H1 (cell line): ENCODE measurements around the gene GJD3. TPM values are rescaled to one million over a fixed set of nuclear protein-coding genes. Genes with fewer than 3 reads are reported as not detected.

Experiments
- CTCF ChIA-PET: fragments of 300-600 bp; sonication (Branson Sonifier 250); formaldehyde crosslinking; loops from one replicate; lab custom pipeline; 2021; ENCODE audit not compliant: partially characterized antibody; lab: Charles Lee
- POLR2A ChIA-PET: fragments of 300-600 bp; sonication (Branson Sonifier 250); formaldehyde crosslinking; loops from one replicate; lab custom pipeline; 2021; ENCODE audit warnings: inconsistent platforms; ENCODE audit not compliant: partially characterized antibody; lab: Charles Lee
- DNase-seq, 2 experiments: peaks; one replicate each; pipeline versions ENCODE4 v3.0.0 to v3.0.0-alpha.2; 2010 to 2022; ENCODE audit warnings: low spot score in 2 of 2, low read depth in 1 of 2, mixed read lengths in 1 of 2
- FAIRE-seq: peaks from 2 replicates; lab custom pipeline; 2011; peaks lifted over from hg19 to GRCh38; lab: Jason Lieb, UNC
- H2AFZ ChIP-seq: 2 replicates; pipeline ENCODE4 v1.8.1; 2012; ENCODE audit warnings: low read length, inconsistent platforms
- H2AK5ac ChIP-seq: 2 replicates; pipeline ENCODE4 v1.6.1; 2013; ENCODE audit warnings: low read depth, low read length
- H2BK120ac ChIP-seq: replicated peaks from 2 replicates; pipeline ENCODE3; 2013; ENCODE audit warnings: low read depth, low read length, inconsistent platforms
- H2BK12ac ChIP-seq: 2 replicates; pipeline ENCODE4 v1.6.1; 2013; ENCODE audit warnings: low read depth, low read length
- H2BK15ac ChIP-seq: 2 replicates; pipeline ENCODE4 v1.6.1; 2013; ENCODE audit warnings: low read length
- H2BK20ac ChIP-seq: 2 replicates; pipeline ENCODE4 v1.6.1; 2013; ENCODE audit warnings: low read length
- H2BK5ac ChIP-seq: 2 replicates; pipeline ENCODE4 v1.6.1; 2013; ENCODE audit warnings: low read depth, low read length
- H3K14ac ChIP-seq: 2 replicates; pipeline ENCODE4 v1.6.1; 2013; ENCODE audit warnings: inconsistent platforms; ENCODE audit not compliant: insufficient read length
- H3K18ac ChIP-seq: 2 replicates; pipeline ENCODE4 v1.6.1; 2013; ENCODE audit warnings: low read length; ENCODE audit errors: extremely low read depth
- H3K23ac ChIP-seq: 2 replicates; pipeline ENCODE4 v1.6.1; 2013; ENCODE audit warnings: inconsistent platforms; ENCODE audit not compliant: insufficient read length
- H3K23me2 ChIP-seq: 2 replicates; pipeline ENCODE4 v1.6.1; 2013; ENCODE audit warnings: low read depth, low read length
- H3K27ac ChIP-seq: 2 replicates; pipeline ENCODE4 v1.6.1; 2011; ENCODE audit warnings: low read depth, low read length, inconsistent platforms
- H3K27me3 ChIP-seq, 4 experiments: replicated peaks in 1 of 4; 1 replicate in 1 of 4; 2 replicates in 3 of 4; pipeline versions ENCODE4 v1.6.1 to v1.8.1; 2011 to 2013; ENCODE audit warnings: low read length in 3 of 4, mild to moderate bottlenecking in 3 of 4, inconsistent platforms in 2 of 4, mixed read lengths in 2 of 4, moderate library complexity in 1 of 4; ENCODE audit not compliant: control insufficient read depth in 3 of 4, insufficient read depth in 3 of 4; ENCODE audit errors: extremely low read depth in 1 of 4
- H3K36me3 ChIP-seq, 4 experiments: 2 replicates each; pipeline versions ENCODE4 v1.6.1 to v1.8.1; 2011 to 2013; ENCODE audit warnings: mild to moderate bottlenecking in 4 of 4, low read length in 3 of 4, moderate library complexity in 2 of 4, control low read depth in 1 of 4, inconsistent platforms in 1 of 4; ENCODE audit not compliant: insufficient read depth in 4 of 4, control insufficient read depth in 2 of 4
- H3K4ac ChIP-seq: replicated peaks from 2 replicates; pipeline ENCODE3; 2013; ENCODE audit warnings: low read length, low read depth, mixed read lengths, inconsistent platforms; ENCODE audit not compliant: insufficient read length
- H3K4me1 ChIP-seq, 4 experiments: replicated peaks in 1 of 4; 1 replicate in 1 of 4; 2 replicates in 3 of 4; pipeline versions ENCODE4 v1.6.1 to v1.8.1; 2011 to 2013; ENCODE audit warnings: low read length in 3 of 4, inconsistent platforms in 2 of 4, mixed read lengths in 1 of 4; ENCODE audit not compliant: insufficient read depth in 4 of 4, control insufficient read depth in 3 of 4
- H3K4me2 ChIP-seq, 2 experiments: 2 replicates each; pipeline versions ENCODE4 v1.6.1 to v1.8.1; 2011 to 2013; ENCODE audit warnings: low read depth in 2 of 2, low read length in 2 of 2, control low read depth in 1 of 2, inconsistent platforms in 1 of 2, mild to moderate bottlenecking in 1 of 2; ENCODE audit not compliant: insufficient read depth in 1 of 2
- H3K4me3 ChIP-seq, 4 experiments: fragments of 200-600, 300-600 bp in 1 of 4; sonication (generic), shearing (Covaris generic), sonication (Bioruptor Twin) in 1 of 4; 2 replicates each; pipeline versions ENCODE4 v1.5.1 to v1.8.1; 2011 to 2016; ENCODE audit warnings: low read length in 4 of 4, low read depth in 3 of 4, control low read depth in 2 of 4, inconsistent platforms in 2 of 4, mild to moderate bottlenecking in 2 of 4, mixed read lengths in 1 of 4, moderate library complexity in 1 of 4; ENCODE audit not compliant: insufficient read depth in 2 of 4; ENCODE audit errors: extremely low read depth in 1 of 4
- H3K56ac ChIP-seq: replicated peaks from 2 replicates; pipeline ENCODE3; 2013; ENCODE audit warnings: low read depth, mild to moderate bottlenecking, mixed read lengths, low read length, inconsistent platforms; ENCODE audit not compliant: insufficient read length
- H3K79me1 ChIP-seq: 2 replicates; pipeline ENCODE4 v1.6.1; 2013; ENCODE audit warnings: low read depth, low read length, control low read depth
- H3K79me2 ChIP-seq, 2 experiments: 2 replicates each; pipeline versions ENCODE4 v1.6.1 to v1.8.1; 2012 to 2013; ENCODE audit warnings: low read length in 2 of 2, mild to moderate bottlenecking in 2 of 2, inconsistent platforms in 1 of 2; ENCODE audit not compliant: insufficient read depth in 2 of 2, control insufficient read depth in 1 of 2
- H3K9ac ChIP-seq, 4 experiments: replicated peaks in 1 of 4; 1 replicate in 1 of 4; 2 replicates in 3 of 4; pipeline versions ENCODE4 v1.6.1 to v1.8.1; 2011 to 2013; ENCODE audit warnings: low read depth in 3 of 4, low read length in 3 of 4, control low read depth in 2 of 4, mild to moderate bottlenecking in 2 of 4, moderate library complexity in 2 of 4, inconsistent platforms in 1 of 4; ENCODE audit errors: extremely low read depth in 1 of 4
- H3K9me3 ChIP-seq, 2 experiments: 2 replicates each; pipeline versions ENCODE4 v1.6.1 to v1.8.1; 2012 to 2013; ENCODE audit warnings: mild to moderate bottlenecking in 2 of 2, moderate library complexity in 2 of 2, control low read depth in 1 of 2, inconsistent platforms in 1 of 2, low read depth in 1 of 2, low read length in 1 of 2, mixed read lengths in 1 of 2; ENCODE audit not compliant: insufficient read depth in 2 of 2
- H4K20me1 ChIP-seq, 2 experiments: replicated peaks in 1 of 2; 2 replicates each; pipeline versions ENCODE3 to v1.8.1; 2011 to 2013; ENCODE audit warnings: inconsistent platforms in 2 of 2, low read length in 2 of 2, mild to moderate bottlenecking in 1 of 2; ENCODE audit not compliant: insufficient read depth in 2 of 2, control insufficient read depth in 1 of 2
- H4K5ac ChIP-seq: 2 replicates; pipeline ENCODE4 v1.6.1; 2013; ENCODE audit warnings: low read length, low read depth, mixed read lengths, inconsistent platforms; ENCODE audit not compliant: insufficient read length
- H4K8ac ChIP-seq: 2 replicates; pipeline ENCODE4 v1.8.0; 2013; ENCODE audit warnings: mild to moderate bottlenecking, moderate library complexity, low read length, inconsistent platforms; ENCODE audit not compliant: insufficient read depth; ENCODE audit errors: extremely low read depth
- H4K91ac ChIP-seq: replicated peaks from 2 replicates; pipeline ENCODE3; 2013; ENCODE audit warnings: low read length, mixed read lengths, inconsistent platforms; ENCODE audit not compliant: insufficient read length
- CBX5 ChIP-seq: fragments of 300-800, 300-1000 bp; sonication (generic); IDR thresholded peaks from 2 replicates; pipeline ENCODE4 v1.7.1; 2016; ENCODE audit warnings: antibody characterized with exemption, low read length, low read depth
- KDM4A ChIP-seq: IDR thresholded peaks from one replicate; pipeline ENCODE4 v1.7.1; 2012; ENCODE audit warnings: low read depth, mild to moderate bottlenecking, moderate library complexity, low read length, inconsistent platforms; ENCODE audit not compliant: severe bottlenecking
- KDM5A ChIP-seq: fragments of 200-600 bp; IDR thresholded peaks from 2 replicates; pipeline ENCODE4 v1.7.1; 2012; ENCODE audit warnings: mild to moderate bottlenecking, low read length, inconsistent platforms, mixed read lengths
- MAFK ChIP-seq: IDR thresholded peaks from 2 replicates; pipeline ENCODE4 v1.6.1; 2012; ENCODE audit warnings: low read depth, mild to moderate bottlenecking, improper control_type of control experiment, low read length
- NANOG ChIP-seq: IDR thresholded peaks from 2 replicates; pipeline ENCODE4 v1.6.1; 2011; ENCODE audit warnings: low read length, low read depth, mild to moderate bottlenecking, inconsistent platforms; ENCODE audit not compliant: insufficient read depth, poor library complexity, severe bottlenecking
- POLR2AphosphoS5 ChIP-seq: IDR thresholded peaks from 2 replicates; pipeline ENCODE4 v1.6.1; 2011; ENCODE audit warnings: low read depth, low read length
- SP2 ChIP-seq: IDR thresholded peaks from 2 replicates; pipeline ENCODE4 v1.6.1; 2012; ENCODE audit warnings: mild to moderate bottlenecking, low read length, inconsistent platforms
- WGBS, 2 experiments: shearing (Covaris generic) in 1 of 2; methylation state at CpG; one replicate each; pipeline versions ENCODE4 v1.1.6 to v1.1.7; 2013 to 2015; ENCODE audit warnings: low lambda C conversion rate in 2 of 2, mixed read lengths in 2 of 2, inconsistent platforms in 1 of 2, low coverage in 1 of 2, missing lambda C conversion rate in 1 of 2; ENCODE audit not compliant: insufficient replicate concordance in 2 of 2, insufficient coverage in 1 of 2, insufficient read length in 1 of 2; ENCODE audit errors: extremely low coverage in 1 of 2, missing lambda C conversion rate in 1 of 2; 5-methylcytosine and 5-hydroxymethylcytosine counted together
- long read RNA-seq, 2 experiments: library from RNA in 1 of 2; library from capped mRNA in 1 of 2; stranded (forward); transcript quantifications; one replicate each; pipeline ENCODE4 v2.0.0, GENCODE V29; 2021; ENCODE audit warnings: inconsistent platforms in 1 of 2
- polyA minus RNA-seq, 3 experiments: library from RNA; depleted of rRNA, polyadenylated mRNA; stranded (reverse); fragments of >200 nt; gene quantifications; 1 replicate in 2 of 3; 2 replicates in 1 of 3; pipeline ENCODE4 v1.2.3, GENCODE V29; 2011
- polyA plus RNA-seq, 7 experiments: library from polyadenylated mRNA; depleted of rRNA in 3 of 7; stranded (reverse) in 5 of 7; unstranded in 2 of 7; fragments of >200 nt in 5 of 7; fragments of 200-250 nt in 2 of 7; gene quantifications; 1 replicate in 5 of 7; 2 replicates in 1 of 7; 4 replicates in 1 of 7; pipeline versions ENCODE4 v1.2.1 to v1.2.3, GENCODE V29; 2011 to 2013; ENCODE audit warnings: missing spikeins in 2 of 7, mixed read lengths in 2 of 7
- total RNA-seq: library from RNA; stranded (reverse); fragmentation: NEBNext Ultra II Directional; extraction: Animal tissue kit (Norgen Biotek cat#: 25700); gene quantifications from 2 replicates; pipeline ENCODE4 v1.2.1, GENCODE V29; 2021

GJD3 gene, protein sequence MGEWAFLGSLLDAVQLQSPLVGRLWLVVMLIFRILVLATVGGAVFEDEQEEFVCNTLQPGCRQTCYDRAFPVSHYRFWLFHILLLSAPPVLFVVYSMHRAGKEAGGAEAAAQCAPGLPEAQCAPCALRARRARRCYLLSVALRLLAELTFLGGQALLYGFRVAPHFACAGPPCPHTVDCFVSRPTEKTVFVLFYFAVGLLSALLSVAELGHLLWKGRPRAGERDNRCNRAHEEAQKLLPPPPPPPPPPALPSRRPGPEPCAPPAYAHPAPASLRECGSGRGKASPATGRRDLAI
- total RNA-seq (1.4 and 1.9 TPM in 2 replicates), polyA plus RNA-seq (2011; rRNA removed) (0.53 and 0.58 TPM in 2 replicates), polyA minus RNA-seq (2011; rRNA and poly(A)+ RNA removed) (not detected in 2 replicates)
- polyA plus RNA-seq (2011; cell fraction: cytosol; rRNA removed): 0.66 TPM
- 0.90 TPM for polyA plus RNA-seq (2011; cell fraction: nucleus; rRNA removed)
- 0.25 TPM in 1 of 4 replicates, not detected in the others for polyA plus RNA-seq (2012, experiment 1 of 2)
- polyA plus RNA-seq (2012, experiment 2 of 2): not detected
- polyA plus RNA-seq (2013, experiment 1 of 2): 0.43 TPM
- 0.29 TPM for polyA plus RNA-seq (2013, experiment 2 of 2)
- 3.2 TPM for polyA minus RNA-seq (2011; cell fraction: cytosol; rRNA and poly(A)+ RNA removed)
- polyA minus RNA-seq (2011; cell fraction: nucleus; rRNA and poly(A)+ RNA removed): 1.3 TPM
- long read RNA-seq, experiment 1: 0 reads
- long read RNA-seq, experiment 2: 0 reads

DNA sequence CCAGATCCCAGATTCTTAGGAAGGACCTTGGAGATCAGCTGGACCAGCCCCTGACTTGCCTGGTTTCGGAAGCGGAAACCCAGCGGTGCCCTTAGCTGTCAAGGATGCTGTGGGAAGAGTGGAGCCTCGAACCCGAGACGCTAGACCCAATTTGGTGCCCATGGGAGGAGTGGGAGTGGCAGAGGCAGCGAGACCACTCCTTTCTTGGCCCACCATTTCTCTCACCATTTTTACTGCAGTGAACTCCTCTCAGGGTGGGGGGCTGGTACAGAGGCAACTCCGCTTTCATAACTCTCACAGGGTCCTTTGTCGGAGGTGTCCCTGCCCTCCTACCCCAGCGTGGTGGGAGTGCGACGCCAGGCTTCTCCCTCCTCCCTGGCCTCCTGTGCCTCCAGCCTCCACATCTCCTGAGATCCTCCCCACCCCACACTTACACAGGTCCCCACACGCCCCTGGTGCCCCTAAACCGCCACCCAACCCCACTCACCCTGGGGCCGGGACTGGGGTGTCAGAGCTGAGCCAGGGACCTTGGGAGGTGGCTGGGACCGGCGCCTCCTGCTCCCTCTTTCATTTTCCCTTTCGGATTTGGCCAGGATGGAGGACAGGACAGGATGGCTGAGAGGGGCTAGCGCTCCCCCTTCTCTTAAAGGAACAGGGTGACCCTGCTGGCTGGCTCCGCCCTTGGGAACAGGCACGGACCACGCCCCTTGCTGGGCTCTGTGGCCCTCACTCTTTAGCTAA is at the start of gene GJD3:
GJD3 (minus strand) TSS at position 617 of the 741 bp plus-strand sequence. CDS start 922 bp downstream, outside the sequence.
- ChIA-PET CTCF (interaction anchor here (0.6 to 30.8 kb wide), 18 partner anchors 9 to 289 kb away, joined by 3 to 1198 read pairs (median 4); partner anchors contain the start of gene RARA), POLR2A (interaction anchor here (0.7 to 27.8 kb wide), 11 partner anchors 9 to 78 kb away, joined by 3 to 570 read pairs (median 4); partner anchors contain the start of genes CDC6 and RARA)
- Histone ChIP-seq H3K27ac (no peak within 1 kb of the TSS), H4K91ac (peak within 1 kb of the TSS; percentile 16), H3K9ac (no peak within 1 kb of the TSS), H2BK20ac (peak within 1 kb of the TSS; percentile 48; the same call in 1 of the 2 replicates), H3K79me2 (no peaks in the 10 kb centered on the region), H2AK5ac (no peak within 1 kb of the TSS), H2BK15ac (peak within 1 kb of the TSS; percentile 8), H3K4me3 (peak within 1 kb of the TSS; percentile 21 to 65 (median 43)), H3K27me3 (peaks cover 8 to 27% (median 24%) of the 10 kb centered on the region in 4 experiments), H2BK120ac (no peak within 1 kb of the TSS), H2BK5ac (peak within 1 kb of the TSS; percentile 32; the same call in 1 of the 2 replicates), H2AFZ (peak within 1 kb of the TSS; percentile 80; the same call in 1 of the 2 replicates), H3K56ac (no peak within 1 kb of the TSS), H3K4ac (no peak within 1 kb of the TSS), H3K23ac (no peak within 1 kb of the TSS), H4K8ac (no peak within 1 kb of the TSS; the same call in 1 of the 2 replicates), H3K9me3 (no peaks in the 10 kb centered on the region), H3K23me2 (peaks cover 18% of the 10 kb centered on the region; the same call in 1 of the 2 replicates), H3K4me2 (peak within 1 kb of the TSS; percentile 75 to 98), H2BK12ac (peak within 1 kb of the TSS; percentile 84; the same call in 1 of the 2 replicates), H3K18ac (peak within 1 kb of the TSS; percentile 48; the same call in 1 of the 2 replicates), H3K79me1 (no peaks in the 10 kb centered on the region), H4K5ac (no peak within 1 kb of the TSS), H3K4me1 (peaks cover 6 to 34% (median 23%) of the 10 kb centered on the region in 4 experiments), H3K14ac (no peak within 1 kb of the TSS), H3K36me3 (no peaks in the 10 kb centered on the region), H4K20me1 (peaks cover 0 to 2% of the 10 kb centered on the region in 2 experiments)
- DNase-seq (peak in 1 of 2 experiments; percentile 81), FAIRE-seq (no peak)
- 25% methylated on average over 16 of the region's 22 CpGs; no CpG with 5 or more reads in 1 of the 2 experiments for WGBS, 2 experiments
- TF ChIP-seq NANOG: no peak
- TF ChIP-seq CBX5: no peak
- no peak for TF ChIP-seq SP2
- no peak for TF ChIP-seq POLR2AphosphoS5
- TF ChIP-seq KDM4A: no peak
- no peak for TF ChIP-seq MAFK
- no peak for TF ChIP-seq KDM5A
